ENCODE measurements around the gene PRSS21. TPM values are rescaled to one million over a fixed set of nuclear protein-coding genes. Genes with fewer than 3 reads are reported as not detected.

The PRSS21 gene
- total and polyA plus RNA-seq, 2 donors from 2014 or later = 0.54 TPM; not detected in 1

DNA sequence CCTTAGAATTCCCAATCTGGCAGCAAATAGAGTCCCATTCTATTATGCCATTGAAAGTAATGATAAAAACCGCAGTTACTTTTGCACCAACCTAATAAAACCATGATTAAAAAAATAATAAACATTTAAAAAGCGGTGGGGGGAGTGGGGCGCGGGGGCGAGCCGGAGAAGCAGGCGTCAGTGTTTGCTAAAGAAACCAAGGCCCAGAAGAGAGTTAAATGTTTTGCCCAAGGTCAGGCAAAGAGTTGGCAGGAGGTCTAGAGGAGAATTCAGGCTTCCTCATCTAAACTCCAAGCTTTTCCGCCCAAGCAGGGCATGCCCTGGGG, 50.6 kb downstream of the PRSS21 start:
- TF ChIP-seq, protein P1, sequence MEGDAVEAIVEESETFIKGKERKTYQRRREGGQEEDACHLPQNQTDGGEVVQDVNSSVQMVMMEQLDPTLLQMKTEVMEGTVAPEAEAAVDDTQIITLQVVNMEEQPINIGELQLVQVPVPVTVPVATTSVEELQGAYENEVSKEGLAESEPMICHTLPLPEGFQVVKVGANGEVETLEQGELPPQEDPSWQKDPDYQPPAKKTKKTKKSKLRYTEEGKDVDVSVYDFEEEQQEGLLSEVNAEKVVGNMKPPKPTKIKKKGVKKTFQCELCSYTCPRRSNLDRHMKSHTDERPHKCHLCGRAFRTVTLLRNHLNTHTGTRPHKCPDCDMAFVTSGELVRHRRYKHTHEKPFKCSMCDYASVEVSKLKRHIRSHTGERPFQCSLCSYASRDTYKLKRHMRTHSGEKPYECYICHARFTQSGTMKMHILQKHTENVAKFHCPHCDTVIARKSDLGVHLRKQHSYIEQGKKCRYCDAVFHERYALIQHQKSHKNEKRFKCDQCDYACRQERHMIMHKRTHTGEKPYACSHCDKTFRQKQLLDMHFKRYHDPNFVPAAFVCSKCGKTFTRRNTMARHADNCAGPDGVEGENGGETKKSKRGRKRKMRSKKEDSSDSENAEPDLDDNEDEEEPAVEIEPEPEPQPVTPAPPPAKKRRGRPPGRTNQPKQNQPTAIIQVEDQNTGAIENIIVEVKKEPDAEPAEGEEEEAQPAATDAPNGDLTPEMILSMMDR (IDR thresholded peaks at IDR 0.05; ENCODE audit: borderline replicate concordance, extremely low read depth, insufficient read depth) = no peak
- Histone ChIP-seq H3K27me3 (ENCODE audit: control insufficient read depth, insufficient read depth, low read length) (no peaks in the 10 kb centered on the region), H3K9ac (ENCODE audit: low read length in 3 of 3) (peak overlapping the region in 2 of 3 donors; percentile 49 to 53), H3K36me3 (ENCODE audit: control insufficient read depth in 2 of 3, insufficient read depth in 3 of 3, low read length in 3 of 3) (no peaks in the 10 kb centered on the region), H3K4me1 (ENCODE audit: control insufficient read depth in 2 of 3, insufficient read depth in 2 of 3, low read depth in 1 of 3, low read length in 3 of 3) (peaks cover 0 to 3% (median 0%) of the 10 kb centered on the region in 3 donors), H3K27ac (ENCODE audit: low read depth in 2 of 2, low read length in 2 of 2) (peak overlapping the region; percentile 83 to 91), H3K9me3 (ENCODE audit: control insufficient read depth in 2 of 3, insufficient read depth in 1 of 3, low read length in 3 of 3) (no peaks in the 10 kb centered on the region), H3K4me3 (ENCODE audit: low read length in 3 of 3) (peak overlapping the region; percentile 70 to 89 (median 78))
- DNase-seq (no peak), FAIRE-seq (no peak)
- intact Hi-C loops (cut with DNase I) = no loop called here

DNA sequence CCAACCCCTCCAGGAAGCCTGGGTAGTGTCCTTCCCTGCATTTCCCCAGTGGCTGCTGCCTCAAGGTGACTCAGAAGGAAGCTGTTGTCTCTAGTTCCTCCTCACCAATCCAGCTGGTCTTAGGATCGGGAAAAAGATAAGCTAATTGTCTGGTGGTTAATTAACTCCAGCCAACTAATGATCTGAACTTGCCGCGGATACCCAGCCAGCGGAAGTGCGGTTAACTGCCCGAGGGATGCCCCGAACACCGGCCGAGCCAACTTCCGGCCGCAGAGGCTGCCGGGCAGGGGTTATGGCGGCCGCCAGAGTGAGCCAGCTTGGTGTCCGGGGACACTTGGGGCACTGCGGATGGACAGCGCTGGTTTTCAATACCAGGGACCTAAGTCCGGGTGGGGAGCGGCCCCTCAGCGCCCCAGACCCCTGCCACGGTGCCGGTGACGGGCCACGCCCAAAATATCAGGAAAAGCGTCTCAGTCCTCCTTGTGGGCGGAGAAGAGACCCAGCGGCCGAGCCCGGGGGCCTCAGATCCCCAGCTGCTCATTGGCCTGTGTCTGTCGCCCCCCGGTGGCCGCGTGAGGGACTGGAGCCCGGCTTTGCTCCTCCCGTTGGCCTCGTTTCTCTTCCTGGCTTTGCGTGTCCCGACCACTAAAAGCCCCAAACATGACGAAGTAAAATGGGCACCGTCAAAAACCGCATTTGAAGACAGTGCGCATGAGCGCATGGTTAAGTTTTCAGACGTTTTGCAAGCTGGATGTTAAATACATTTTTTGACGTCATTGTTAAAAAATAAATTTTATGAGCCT, 51.2 kb downstream of the PRSS21 start:
- peaks cover 0 to 3% (median 0%) of the 10 kb centered on the region in 3 donors for H3K4me1 ChIP-seq (ENCODE audit: control insufficient read depth in 2 of 3, insufficient read depth in 2 of 3, low read depth in 1 of 3, low read length in 3 of 3)
- no peaks in the 10 kb centered on the region for H3K27me3 ChIP-seq (ENCODE audit: control insufficient read depth, insufficient read depth, low read length)
- H3K36me3 ChIP-seq (ENCODE audit: control insufficient read depth in 2 of 3, insufficient read depth in 3 of 3, low read length in 3 of 3) = no peaks in the 10 kb centered on the region
- peak overlapping the region; percentile 33 to 53 (median 49) for H3K9ac ChIP-seq (ENCODE audit: low read length in 3 of 3)
- peak overlapping the region; percentile 83 to 91 for H3K27ac ChIP-seq (ENCODE audit: low read depth in 2 of 2, low read length in 2 of 2)
- no peak for FAIRE-seq
- DNase-seq = peak; percentile 95 to 97 (median 96)
- no peaks in the 10 kb centered on the region for H3K9me3 ChIP-seq (ENCODE audit: control insufficient read depth in 2 of 3, insufficient read depth in 1 of 3, low read length in 3 of 3)
- intact Hi-C loops (cut with DNase I) = no loop called here
- H3K4me3 ChIP-seq (ENCODE audit: low read length in 3 of 3) = peak overlapping the region; percentile 70 to 89 (median 78)
- TF ChIP-seq, protein P1 (IDR thresholded peaks at IDR 0.05; ENCODE audit: borderline replicate concordance, extremely low read depth, insufficient read depth) = peak; percentile 91

Other genes starting within 250 kb of the PRSS21 start
- 19.9 TPM for gene KCTD5, start 134.7 kb upstream of the PRSS21 start, total RNA-seq
- 12.8 TPM for gene KCTD5, start 134.7 kb upstream of the PRSS21 start, polyA plus RNA-seq (ENCODE audit: insufficient read depth, low read depth, low replicate concordance)
- 2.1 TPM for gene PRSS27, start 97.0 kb upstream of the PRSS21 start, total RNA-seq
- 0.41 TPM for gene PRSS27, start 97.0 kb upstream of the PRSS21 start, polyA plus RNA-seq (ENCODE audit: insufficient read depth, low read depth, low replicate concordance)
- gene SRRM2, start 64.6 kb upstream of the PRSS21 start, total RNA-seq = 621 TPM
- 386 TPM for gene SRRM2, start 64.6 kb upstream of the PRSS21 start, polyA plus RNA-seq (ENCODE audit: insufficient read depth, low read depth, low replicate concordance)
- gene ELOB, start 40.0 kb upstream of the PRSS21 start, total RNA-seq = 226 TPM
- 836 TPM for gene ELOB, start 40.0 kb upstream of the PRSS21 start, polyA plus RNA-seq (ENCODE audit: insufficient read depth, low read depth, low replicate concordance)
- not detected for gene PRSS33, start 29.7 kb upstream of the PRSS21 start, total RNA-seq
- gene PRSS33, start 29.7 kb upstream of the PRSS21 start, polyA plus RNA-seq (ENCODE audit: insufficient read depth, low read depth, low replicate concordance) = not detected
- gene PRSS41, start 18.8 kb upstream of the PRSS21 start, total RNA-seq = not detected
- gene PRSS41, start 18.8 kb upstream of the PRSS21 start, polyA plus RNA-seq (ENCODE audit: insufficient read depth, low read depth, low replicate concordance) = not detected
- gene ZG16B, start 13.1 kb downstream of the PRSS21 start, total RNA-seq = 0.98 TPM
- gene ZG16B, start 13.1 kb downstream of the PRSS21 start, polyA plus RNA-seq (ENCODE audit: insufficient read depth, low read depth, low replicate concordance) = 0.69 TPM
- 30.8 TPM for gene PRSS22, start 40.9 kb downstream of the PRSS21 start, total RNA-seq
- 11.0 TPM for gene PRSS22, start 40.9 kb downstream of the PRSS21 start, polyA plus RNA-seq (ENCODE audit: insufficient read depth, low read depth, low replicate concordance)
- 31.3 TPM for gene FLYWCH2, start 66.0 kb downstream of the PRSS21 start, total RNA-seq
- 52.5 TPM for gene FLYWCH2, start 66.0 kb downstream of the PRSS21 start, polyA plus RNA-seq (ENCODE audit: insufficient read depth, low read depth, low replicate concordance)
- 36.8 TPM for gene FLYWCH1, start 94.7 kb downstream of the PRSS21 start, total RNA-seq
- 24.5 TPM for gene FLYWCH1, start 94.7 kb downstream of the PRSS21 start, polyA plus RNA-seq (ENCODE audit: insufficient read depth, low read depth, low replicate concordance)
- gene KREMEN2, start 147.0 kb downstream of the PRSS21 start, total RNA-seq = not detected
- not detected for gene KREMEN2, start 147.0 kb downstream of the PRSS21 start, polyA plus RNA-seq (ENCODE audit: insufficient read depth, low read depth, low replicate concordance)
- gene PAQR4, start 152.1 kb downstream of the PRSS21 start, total RNA-seq = 5.9 TPM
- 3.5 TPM for gene PAQR4, start 152.1 kb downstream of the PRSS21 start, polyA plus RNA-seq (ENCODE audit: insufficient read depth, low read depth, low replicate concordance)
- gene PKMYT1, start 163.2 kb downstream of the PRSS21 start, total RNA-seq = 2.2 TPM
- 0.97 TPM for gene PKMYT1, start 163.2 kb downstream of the PRSS21 start, polyA plus RNA-seq (ENCODE audit: insufficient read depth, low read depth, low replicate concordance)
- 0.60 TPM for gene CLDN9, start 195.7 kb downstream of the PRSS21 start, total RNA-seq
- not detected for gene CLDN9, start 195.7 kb downstream of the PRSS21 start, polyA plus RNA-seq (ENCODE audit: insufficient read depth, low read depth, low replicate concordance)
- gene CLDN6, start 200.9 kb downstream of the PRSS21 start, total RNA-seq = 0.47 TPM
- gene CLDN6, start 200.9 kb downstream of the PRSS21 start, polyA plus RNA-seq (ENCODE audit: insufficient read depth, low read depth, low replicate concordance) = not detected
- gene TNFRSF12A, start 203.1 kb downstream of the PRSS21 start, total RNA-seq = 114 TPM
- gene TNFRSF12A, start 203.1 kb downstream of the PRSS21 start, polyA plus RNA-seq (ENCODE audit: insufficient read depth, low read depth, low replicate concordance) = 87.3 TPM
- gene HCFC1R1, start 206.7 kb downstream of the PRSS21 start, total RNA-seq = 61.3 TPM
- gene HCFC1R1, start 206.7 kb downstream of the PRSS21 start, polyA plus RNA-seq (ENCODE audit: insufficient read depth, low read depth, low replicate concordance) = 332 TPM
- gene THOC6, start 206.8 kb downstream of the PRSS21 start, total RNA-seq = 26.1 TPM
- 21.2 TPM for gene THOC6, start 206.8 kb downstream of the PRSS21 start, polyA plus RNA-seq (ENCODE audit: insufficient read depth, low read depth, low replicate concordance)
- 12.1 TPM for gene BICDL2, start 219.7 kb downstream of the PRSS21 start, total RNA-seq
- 2.9 TPM for gene BICDL2, start 219.7 kb downstream of the PRSS21 start, polyA plus RNA-seq (ENCODE audit: insufficient read depth, low read depth, low replicate concordance)
- gene MMP25, start 229.3 kb downstream of the PRSS21 start, total RNA-seq = 1.7 TPM
- gene MMP25, start 229.3 kb downstream of the PRSS21 start, polyA plus RNA-seq (ENCODE audit: insufficient read depth, low read depth, low replicate concordance) = 0.65 TPM
- 181 TPM for gene IL32, start 248.4 kb downstream of the PRSS21 start, total RNA-seq
- gene IL32, start 248.4 kb downstream of the PRSS21 start, polyA plus RNA-seq (ENCODE audit: insufficient read depth, low read depth, low replicate concordance) = 495 TPM

Data from kidney (tissue), 14 donors.